NCI-H187 treated with DMSO at 0.1 percent for 48 hours (cell line): ENCODE data around the gene C2orf92.
"Not testable (repeated sequence)": the region's sequence is repeated elsewhere in the genome, so short reads cannot be mapped to it uniquely, and the experiment has no call there.

Source experiments
- DNase-seq: peaks from one replicate; lab custom pipeline; 2025; lab: John Stamatoyannopoulos, UW

Gene C2orf92

GRCh38 chr2:97693476-97693875 is 24.0 kb downstream of the C2orf92 start:
- DNase-seq: no peak

GRCh38 chr2:97695744-97696143 is 26.2 kb downstream of the C2orf92 start:
- no peak for DNase-seq

GRCh38 chr2:97697252-97698235 is 28.0 kb downstream of the C2orf92 start:
- peak; percentile 48 for DNase-seq

GRCh38 chr2:97698530-97698929 is 29.0 kb downstream of the C2orf92 start:
- DNase-seq: no peak

- DNase-seq: peak; percentile 13
Observed at GRCh38 chr2:97699765-97700444, 30.4 kb downstream of the C2orf92 start.

GRCh38 chr2:97701186-97701585 is 31.7 kb downstream of the C2orf92 start:
- no peak for DNase-seq

- no peak for DNase-seq
Observed at GRCh38 chr2:97701851-97702465, 32.4 kb downstream of the C2orf92 start.

- no peak for DNase-seq
Observed at GRCh38 chr2:97702731-97703470, 33.4 kb downstream of the C2orf92 start.

GRCh38 chr2:97703741-97704140 is 34.2 kb downstream of the C2orf92 start:
- DNase-seq: no peak

- no peak for DNase-seq
Observed at GRCh38 chr2:97704989-97705388, 35.5 kb downstream of the C2orf92 start.

GRCh38 chr2:97706112-97706511 is 36.6 kb downstream of the C2orf92 start:
- no peak for DNase-seq

GRCh38 chr2:97706708-97707345 is 37.3 kb downstream of the C2orf92 start:
- no peak for DNase-seq

- no peak for DNase-seq
Observed at GRCh38 chr2:97707362-97708047, 38.0 kb downstream of the C2orf92 start.

- no peak for DNase-seq
Observed at GRCh38 chr2:97708048-97708380, 38.5 kb downstream of the C2orf92 start.

GRCh38 chr2:97708608-97709007 is 39.1 kb downstream of the C2orf92 start:
- no peak for DNase-seq

GRCh38 chr2:97711394-97711711 is 41.8 kb downstream of the C2orf92 start:
- DNase-seq: no peak

- not testable (repeated sequence) for DNase-seq
Observed at GRCh38 chr2:97712175-97712574, 42.7 kb downstream of the C2orf92 start.

GRCh38 chr2:97712693-97713295 is 43.3 kb downstream of the C2orf92 start:
- DNase-seq: no peak

GRCh38 chr2:97713296-97714083 is 44.0 kb downstream of the C2orf92 start, which contains the start of gene ZAP70:
TSS of gene ZAP70 (plus strand) at chr2:97713576. CDS start at chr2:97724037, 10,461 bp downstream.
- DNase-seq: no peak
